Measurements from ENCODE around the gene HPGDS.
"Not testable (repeated sequence)": the region's sequence is repeated elsewhere in the genome, so short reads cannot be mapped to it uniquely, and the experiment has no call there.

The HPGDS gene

GRCh38 chr4:94356444-94356843 lies 13.8 kb upstream of the HPGDS start:
- DNase-seq (ENCODE audit: low spot score), result no peak

GRCh38 chr4:94354474-94354896 lies 11.8 kb upstream of the HPGDS start:
- no peak for DNase-seq (ENCODE audit: low spot score)

- no peak for DNase-seq (ENCODE audit: low spot score)
Observed at GRCh38 chr4:94352996-94353395, 10.4 kb upstream of the HPGDS start.

GRCh38 chr4:94352163-94352562 lies 9.5 kb upstream of the HPGDS start:
- DNase-seq (ENCODE audit: low spot score), result no peak

- DNase-seq (ENCODE audit: low spot score), result no peak
Observed at GRCh38 chr4:94351319-94351718, 8.7 kb upstream of the HPGDS start.

- DNase-seq (ENCODE audit: low spot score), result no peak
Observed at GRCh38 chr4:94350095-94350494, 7.5 kb upstream of the HPGDS start.

GRCh38 chr4:94349193-94349592 lies 6.6 kb upstream of the HPGDS start:
- DNase-seq (ENCODE audit: low spot score), result no peak

- no peak for DNase-seq (ENCODE audit: low spot score)
Observed at GRCh38 chr4:94348666-94349065, 6.0 kb upstream of the HPGDS start.

- no peak for DNase-seq (ENCODE audit: low spot score)
Observed at GRCh38 chr4:94346541-94346940, 3.9 kb upstream of the HPGDS start.

GRCh38 chr4:94345969-94346368 lies 3.3 kb upstream of the HPGDS start:
- DNase-seq (ENCODE audit: low spot score), result no peak

GRCh38 chr4:94345266-94345665 lies 2.6 kb upstream of the HPGDS start:
- DNase-seq (ENCODE audit: low spot score), result no peak

GRCh38 chr4:94344457-94344856 lies 1.8 kb upstream of the HPGDS start:
- DNase-seq (ENCODE audit: low spot score), result no peak

- DNase-seq (ENCODE audit: low spot score), result no peak
Observed at GRCh38 chr4:94341481-94342370, 910 bp downstream of the HPGDS start.

- no peak for DNase-seq (ENCODE audit: low spot score)
Observed at GRCh38 chr4:94339779-94340178, 2.9 kb downstream of the HPGDS start.

- DNase-seq (ENCODE audit: low spot score), result no peak
Observed at GRCh38 chr4:94338681-94339351, 3.8 kb downstream of the HPGDS start.

GRCh38 chr4:94336791-94337190 lies 5.8 kb downstream of the HPGDS start:
- not testable (repeated sequence) for DNase-seq (ENCODE audit: low spot score)

GRCh38 chr4:94336303-94336702 lies 6.3 kb downstream of the HPGDS start:
- no peak for DNase-seq (ENCODE audit: low spot score)

- no peak for DNase-seq (ENCODE audit: low spot score)
Observed at GRCh38 chr4:94334962-94335361, 7.7 kb downstream of the HPGDS start.

- no peak for DNase-seq (ENCODE audit: low spot score)
Observed at GRCh38 chr4:94334476-94334875, 8.2 kb downstream of the HPGDS start.

- DNase-seq (ENCODE audit: low spot score), result no peak
Observed at GRCh38 chr4:94333866-94334265, 8.8 kb downstream of the HPGDS start.

GRCh38 chr4:94332983-94333590 lies 9.5 kb downstream of the HPGDS start:
- DNase-seq (ENCODE audit: low spot score), result no peak

- no peak for DNase-seq (ENCODE audit: low spot score)
Observed at GRCh38 chr4:94329933-94330332, 12.7 kb downstream of the HPGDS start.

- DNase-seq (ENCODE audit: low spot score), result no peak
Observed at GRCh38 chr4:94325835-94326234, 16.8 kb downstream of the HPGDS start.

Measured in hematopoietic multipotent progenitor cell treated with erythropoietin and hydrocortisone succinate and interleukin-3 and kit ligand, for 17 days (in vitro differentiated cells).